Cardiac fibroblast (primary cell): ENCODE measurements around the gene RENBP.

Experiments
- DNase-seq, 2 donors: peaks; one replicate each; pipeline versions ENCODE4 v3.0.0 to v3.0.0-alpha.2; 2010; ENCODE audit warnings: low read depth in 2 of 2
- H3K4me3 ChIP-seq, 2 donors: replicated peaks in 1 of 2; 1 replicate in 1 of 2; 2 replicates in 1 of 2; pipeline ENCODE4 v1.5.1; 2011; ENCODE audit warnings: low read depth in 2 of 2, low read length in 2 of 2, mild to moderate bottlenecking in 2 of 2, moderate library complexity in 1 of 2
- CTCF ChIP-seq: IDR thresholded peaks from one replicate; pipeline ENCODE4 v1.5.1; 2011; ENCODE audit warnings: low read depth, mild to moderate bottlenecking, low read length, inconsistent platforms

Gene RENBP

DNA sequence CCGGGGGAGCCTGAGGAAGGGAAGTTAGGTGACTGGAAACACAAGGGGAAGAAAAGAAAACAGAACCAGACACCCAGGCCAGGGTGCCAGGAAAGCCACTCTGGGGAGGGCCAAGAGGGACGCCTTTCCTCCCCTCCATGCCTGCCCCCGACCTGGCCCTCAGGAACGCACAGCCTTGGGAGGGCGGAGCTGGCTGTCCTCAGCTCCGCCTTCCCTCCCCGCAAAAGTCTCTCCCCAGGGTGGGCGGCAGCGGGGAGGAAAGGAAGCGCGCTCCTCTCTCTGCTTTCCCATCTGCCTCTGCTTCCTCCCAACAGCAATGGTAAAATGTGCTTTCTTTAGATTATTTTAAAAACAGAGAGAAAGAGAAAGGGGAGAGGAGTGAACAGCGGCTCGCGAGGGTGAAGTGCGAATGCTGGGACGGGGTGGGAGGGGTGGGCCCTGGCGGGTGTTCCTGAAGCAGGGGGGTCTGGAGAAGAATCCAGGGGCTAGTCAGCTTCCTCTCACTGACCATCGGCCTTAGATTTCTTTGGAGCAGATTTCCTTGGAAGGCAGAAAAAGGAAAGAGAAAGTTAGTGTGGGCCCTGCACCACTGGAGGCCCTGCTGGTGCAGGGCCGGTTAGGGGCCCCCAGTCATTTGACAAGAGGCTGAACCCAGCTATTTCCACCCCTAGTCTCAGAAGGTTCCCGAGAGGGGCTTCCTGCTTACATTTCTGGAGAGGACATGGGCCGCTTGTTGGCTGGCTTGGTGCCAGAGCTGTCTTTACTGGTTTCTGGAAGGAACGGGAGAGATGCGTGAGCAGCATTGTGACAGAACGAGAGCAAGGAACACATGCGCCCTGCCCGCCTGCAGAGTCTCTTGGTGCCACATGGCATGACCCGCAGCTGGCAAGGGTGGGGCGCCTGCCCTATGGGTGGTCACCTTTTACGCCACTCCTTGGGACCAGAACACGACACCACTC, 4.7 kb upstream of the RENBP start:
- no peak for TF ChIP-seq CTCF
- no peak overlapping the region for H3K4me3 ChIP-seq
- no peak for DNase-seq

DNA sequence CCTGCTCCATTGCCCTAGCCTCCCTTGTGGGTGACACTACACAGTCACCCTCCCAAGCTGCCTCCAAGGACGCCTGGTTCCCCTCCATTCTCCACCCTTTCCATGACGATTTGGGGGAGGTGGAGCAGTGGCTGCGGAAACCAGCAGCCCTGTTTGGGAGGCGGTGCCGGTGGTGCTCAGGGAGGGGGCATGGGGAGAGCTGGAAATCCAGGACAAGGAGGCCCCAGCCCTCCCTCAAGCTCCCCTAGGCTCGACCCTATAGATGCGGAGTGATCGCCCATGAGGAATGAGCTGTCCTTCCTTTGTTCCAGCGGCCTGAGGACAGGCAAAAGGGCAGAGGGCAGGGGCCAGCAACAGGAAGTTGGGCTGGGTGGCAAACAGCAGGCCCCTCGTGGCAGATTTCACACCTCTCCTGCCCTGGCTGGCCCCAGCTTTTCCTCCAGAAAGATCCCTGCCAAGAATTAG, 3.6 kb upstream of the RENBP start:
- H3K4me3 ChIP-seq, result no peak overlapping the region
- DNase-seq, result no peak
- TF ChIP-seq CTCF, result no peak

- no peak overlapping the region for H3K4me3 ChIP-seq
- DNase-seq, result peak; percentile 81 to 85
- TF ChIP-seq CTCF, result peak; percentile 88
These were observed 2.7 kb upstream of the RENBP start for GRCh38 chrX:153947009-153947769.

- DNase-seq, result no peak
- no peak for TF ChIP-seq CTCF
- H3K4me3 ChIP-seq, result no peak overlapping the region
These were observed 1.8 kb upstream of the RENBP start for GRCh38 chrX:153945956-153946943.

GRCh38 chrX:153944800-153945150, 332 bp upstream of the RENBP start:
- TF ChIP-seq CTCF, result no peak
- no peak for DNase-seq
- no peak overlapping the region for H3K4me3 ChIP-seq
